DMS153 (cell line): ENCODE measurements around the gene KDELR3.

ENCODE experiments used
- DNase-seq: peaks from one replicate; lab custom pipeline; 2025; lab: John Stamatoyannopoulos, UW

KDELR3 gene

GRCh38 chr22:38484244-38484643 lies 16.3 kb downstream of the KDELR3 start:
- no peak for DNase-seq

GRCh38 chr22:38485783-38486182 lies 17.9 kb downstream of the KDELR3 start:
- DNase-seq: no peak

GRCh38 chr22:38487946-38488345 lies 20.1 kb downstream of the KDELR3 start:
- DNase-seq: no peak

- DNase-seq: no peak
Observed at GRCh38 chr22:38489142-38489541, 21.2 kb downstream of the KDELR3 start.

GRCh38 chr22:38489561-38490145 lies 21.8 kb downstream of the KDELR3 start:
- DNase-seq: no peak

GRCh38 chr22:38490475-38490874 lies 22.6 kb downstream of the KDELR3 start:
- no peak for DNase-seq

- no peak for DNase-seq
Observed at GRCh38 chr22:38490915-38491314, 23.0 kb downstream of the KDELR3 start.

GRCh38 chr22:38491707-38492348 lies 23.9 kb downstream of the KDELR3 start:
- DNase-seq: no peak

GRCh38 chr22:38494498-38494897 lies 26.6 kb downstream of the KDELR3 start:
- no peak for DNase-seq

GRCh38 chr22:38494939-38495338 lies 27.0 kb downstream of the KDELR3 start:
- no peak for DNase-seq

GRCh38 chr22:38497869-38498268 lies 30.0 kb downstream of the KDELR3 start:
- no peak for DNase-seq

GRCh38 chr22:38501797-38502672 lies 34.1 kb downstream of the KDELR3 start:
- DNase-seq: no peak

- DNase-seq: no peak
Observed at GRCh38 chr22:38503021-38503420, 35.1 kb downstream of the KDELR3 start.

GRCh38 chr22:38504731-38505540 lies 37.0 kb downstream of the KDELR3 start:
- DNase-seq: peak; percentile 12

GRCh38 chr22:38505541-38506117 lies 37.7 kb downstream of the KDELR3 start:
- peak; percentile 5 for DNase-seq

GRCh38 chr22:38506118-38506962 lies 38.4 kb downstream of the KDELR3 start, which contains the start of gene DDX17:
DDX17 (minus strand) TSS chr22:38506311.
- peak; percentile 94 for DNase-seq

- no peak for DNase-seq
Observed at GRCh38 chr22:38510416-38510970, 42.6 kb downstream of the KDELR3 start.

GRCh38 chr22:38513063-38513462 lies 45.2 kb downstream of the KDELR3 start:
- peak; percentile 4 for DNase-seq

GRCh38 chr22:38518620-38519019 lies 50.7 kb downstream of the KDELR3 start:
- DNase-seq: no peak

- DNase-seq: no peak
Observed at GRCh38 chr22:38519453-38520250, 51.8 kb downstream of the KDELR3 start.
